ENCODE measurements around the gene ZSWIM6. TPM values are rescaled to one million over a fixed set of nuclear protein-coding genes. Genes with fewer than 3 reads are reported as not detected.
A peak's percentile ranks its signal among the peaks of the same experiment; 100 is the strongest.

Gene ZSWIM6
- total RNA-seq, 1 donor from 2014 or later = 40.1 TPM

- Mint-ChIP-seq H3K27ac (ENCODE audit: unreplicated experiment) (no peak overlapping the region), H3K4me3 (ENCODE audit: unreplicated experiment) (no peak overlapping the region), H3K4me1 (ENCODE audit: low read depth, unreplicated experiment) (peaks cover 27% of the 10 kb centered on the region), H3K36me3 (ENCODE audit: low read depth, unreplicated experiment) (no peaks in the 10 kb centered on the region), H3K9me3 (ENCODE audit: unreplicated experiment) (no peaks in the 10 kb centered on the region), H3K27me3 (ENCODE audit: low read depth, unreplicated experiment) (no peaks in the 10 kb centered on the region)
- no peaks in the 10 kb centered on the region for H3K9me3 ChIP-seq (ENCODE audit: insufficient read depth, low read depth, low read length)
- H3K9ac ChIP-seq (ENCODE audit: low read length) = no peak overlapping the region
- H3K4me1 ChIP-seq (ENCODE audit: insufficient read depth, low read length) = peaks cover 7% of the 10 kb centered on the region
- no peak for TF ChIP-seq EZH2 (IDR thresholded peaks at IDR 0.05; ENCODE audit: insufficient read depth, low read length)
- TF ChIP-seq CTCF (IDR thresholded peaks at IDR 0.05; ENCODE audit: insufficient read depth, low read depth, low read length) = no peak
- no peaks in the 10 kb centered on the region for H3K36me3 ChIP-seq (ENCODE audit: insufficient read depth, low read length)
- no peak for FAIRE-seq
- H3K4me2 ChIP-seq (ENCODE audit: low read length) = no peak overlapping the region
- H3K27ac ChIP-seq (ENCODE audit: low read depth, low read length) = no peak overlapping the region
- no peak for DNase-seq (ENCODE audit: low read depth)
- H2AFZ ChIP-seq (ENCODE audit: low read depth, low read length) = no peak overlapping the region
- H4K20me1 ChIP-seq (ENCODE audit: insufficient read depth, low read length) = peaks cover 95% of the 10 kb centered on the region
- peaks cover 91% of the 10 kb centered on the region for H3K79me2 ChIP-seq (ENCODE audit: insufficient read depth, low read length)
- H3K4me3 ChIP-seq (ENCODE audit: insufficient read depth, low read depth, low read length) = no peak overlapping the region
- no peaks in the 10 kb centered on the region for H3K27me3 ChIP-seq (ENCODE audit: insufficient read depth, low read length)
These were observed 54.2 kb downstream of the ZSWIM6 start for GRCh38 chr5:61386045-61386800.

GRCh38 chr5:61389609-61390008 is 57.6 kb downstream of the ZSWIM6 start:
- peaks cover 10% of the 10 kb centered on the region for H3K4me1 ChIP-seq (ENCODE audit: insufficient read depth, low read length)
- H3K27ac ChIP-seq (ENCODE audit: low read depth, low read length) = no peak overlapping the region
- peaks cover 97% of the 10 kb centered on the region for H3K79me2 ChIP-seq (ENCODE audit: insufficient read depth, low read length)
- no peak for TF ChIP-seq EZH2 (IDR thresholded peaks at IDR 0.05; ENCODE audit: insufficient read depth, low read length)
- no peak for TF ChIP-seq CTCF (IDR thresholded peaks at IDR 0.05; ENCODE audit: insufficient read depth, low read depth, low read length)
- no peak overlapping the region for H3K4me2 ChIP-seq (ENCODE audit: low read length)
- H4K20me1 ChIP-seq (ENCODE audit: insufficient read depth, low read length) = peaks cover 92% of the 10 kb centered on the region
- no peak overlapping the region for H2AFZ ChIP-seq (ENCODE audit: low read depth, low read length)
- no peaks in the 10 kb centered on the region for H3K9me3 Mint-ChIP-seq (ENCODE audit: unreplicated experiment)
- H3K36me3 Mint-ChIP-seq (ENCODE audit: low read depth, unreplicated experiment) = peaks cover 14% of the 10 kb centered on the region
- DNase-seq (ENCODE audit: low read depth) = no peak
- H3K27me3 Mint-ChIP-seq (ENCODE audit: low read depth, unreplicated experiment) = no peaks in the 10 kb centered on the region
- no peak overlapping the region for H3K4me3 ChIP-seq (ENCODE audit: insufficient read depth, low read depth, low read length)
- no peaks in the 10 kb centered on the region for H3K27me3 ChIP-seq (ENCODE audit: insufficient read depth, low read length)
- no peaks in the 10 kb centered on the region for H3K36me3 ChIP-seq (ENCODE audit: insufficient read depth, low read length)
- H3K27ac Mint-ChIP-seq (ENCODE audit: unreplicated experiment) = no peak overlapping the region
- no peak overlapping the region for H3K4me3 Mint-ChIP-seq (ENCODE audit: unreplicated experiment)
- H3K4me1 Mint-ChIP-seq (ENCODE audit: low read depth, unreplicated experiment) = peaks cover 37% of the 10 kb centered on the region
- H3K9ac ChIP-seq (ENCODE audit: low read length) = no peak overlapping the region
- H3K9me3 ChIP-seq (ENCODE audit: insufficient read depth, low read depth, low read length) = no peaks in the 10 kb centered on the region
- no peak for FAIRE-seq

GRCh38 chr5:61394078-61394704 is 62.1 kb downstream of the ZSWIM6 start:
- Mint-ChIP-seq H3K36me3 (ENCODE audit: low read depth, unreplicated experiment) (peaks cover 14% of the 10 kb centered on the region), H3K9me3 (ENCODE audit: unreplicated experiment) (no peaks in the 10 kb centered on the region), H3K4me3 (ENCODE audit: unreplicated experiment) (no peak overlapping the region), H3K27ac (ENCODE audit: unreplicated experiment) (peak overlapping the region; percentile 77), H3K4me1 (ENCODE audit: low read depth, unreplicated experiment) (peaks cover 31% of the 10 kb centered on the region), H3K27me3 (ENCODE audit: low read depth, unreplicated experiment) (no peaks in the 10 kb centered on the region)
- H3K4me2 ChIP-seq (ENCODE audit: low read length) = no peak overlapping the region
- H3K36me3 ChIP-seq (ENCODE audit: insufficient read depth, low read length) = no peaks in the 10 kb centered on the region
- H3K27ac ChIP-seq (ENCODE audit: low read depth, low read length) = no peak overlapping the region
- TF ChIP-seq CTCF (IDR thresholded peaks at IDR 0.05; ENCODE audit: insufficient read depth, low read depth, low read length) (no peak), EZH2 (IDR thresholded peaks at IDR 0.05; ENCODE audit: insufficient read depth, low read length) (no peak)
- no peak overlapping the region for H2AFZ ChIP-seq (ENCODE audit: low read depth, low read length)
- H3K4me1 ChIP-seq (ENCODE audit: insufficient read depth, low read length) = peaks cover 8% of the 10 kb centered on the region
- peak; percentile 43 for DNase-seq (ENCODE audit: low read depth)
- H3K27me3 ChIP-seq (ENCODE audit: insufficient read depth, low read length) = no peaks in the 10 kb centered on the region
- FAIRE-seq = no peak
- peaks cover 85% of the 10 kb centered on the region for H4K20me1 ChIP-seq (ENCODE audit: insufficient read depth, low read length)
- peaks cover 97% of the 10 kb centered on the region for H3K79me2 ChIP-seq (ENCODE audit: insufficient read depth, low read length)
- H3K9me3 ChIP-seq (ENCODE audit: insufficient read depth, low read depth, low read length) = no peaks in the 10 kb centered on the region
- no peak overlapping the region for H3K4me3 ChIP-seq (ENCODE audit: insufficient read depth, low read depth, low read length)
- H3K9ac ChIP-seq (ENCODE audit: low read length) = no peak overlapping the region
